Measurements from ENCODE around the gene ZNG1A. TPM values are rescaled to one million over a fixed set of nuclear protein-coding genes. Genes with fewer than 3 reads are reported as not detected.

The ZNG1A gene
- total RNA-seq, 1 experiment from 2014 or later: 31.1 TPM

GRCh38 chr9:217950-218349 is 39.1 kb upstream of the ZNG1A start:
- H3K79me2 ChIP-seq (ENCODE audit: insufficient read depth, low read length): no peaks in the 10 kb centered on the region
- no peaks in the 10 kb centered on the region for H3K23me2 ChIP-seq (ENCODE audit: insufficient read length, low read depth, low read length, poor library complexity, severe bottlenecking)
- H4K8ac ChIP-seq (replicated peaks; ENCODE audit: insufficient read length, low read depth, low read length): no peak overlapping the region
- no peak for TF ChIP-seq CTCF (conservative IDR thresholded peaks at IDR 0.05)
- no peak for DNase-seq
- H3T11ph ChIP-seq (ENCODE audit: low read length): no peak overlapping the region
- H3K18ac ChIP-seq (ENCODE audit: insufficient read length, low read depth, low read length): no peak overlapping the region
- Mint-ChIP-seq H3K36me3 (ENCODE audit: insufficient read depth in 1 of 3, low read depth in 3 of 3) (no peaks in the 10 kb centered on the region), H3K27me3 (ENCODE audit: low read depth) (peaks cover 24% of the 10 kb centered on the region), H3K9me3 (no peaks in the 10 kb centered on the region), H3K4me1 (peaks cover 13 to 16% of the 10 kb centered on the region in 2 experiments), H3K4me3 (no peak overlapping the region), H3K27ac (no peak overlapping the region)
- H3K27ac ChIP-seq (ENCODE audit: insufficient read length, low read depth, low read length): no peak overlapping the region
- no peaks in the 10 kb centered on the region for H3K4me1 ChIP-seq (ENCODE audit: insufficient read depth, low read length)
- no peaks in the 10 kb centered on the region for H3K79me1 ChIP-seq (ENCODE audit: insufficient read depth, low read depth, low read length, poor library complexity, severe bottlenecking)
- no peak overlapping the region for H2AFZ ChIP-seq (ENCODE audit: low read length)
- no peak overlapping the region for H3K9ac ChIP-seq (ENCODE audit: extremely low read depth, insufficient read length, low read length)
- no peak overlapping the region for H2BK120ac ChIP-seq (ENCODE audit: low read depth, low read length, poor library complexity, severe bottlenecking)
- no peak overlapping the region for H2BK15ac ChIP-seq (ENCODE audit: low read depth, low read length)
- no peaks in the 10 kb centered on the region for H4K20me1 ChIP-seq (ENCODE audit: control insufficient read depth, insufficient read depth, insufficient read length)
- no peak overlapping the region for H2BK20ac ChIP-seq (ENCODE audit: low read depth, low read length, poor library complexity, severe bottlenecking)
- H4K91ac ChIP-seq (ENCODE audit: insufficient read length, low read depth, low read length): no peak overlapping the region
- H2BK12ac ChIP-seq (ENCODE audit: insufficient read length, low read depth, low read length): no peak overlapping the region
- H3K14ac ChIP-seq (ENCODE audit: insufficient read depth, low read length): no peak overlapping the region
- no peaks in the 10 kb centered on the region for H3K9me3 ChIP-seq (ENCODE audit: control insufficient read depth, low read depth, low read length)
- H4K5ac ChIP-seq (ENCODE audit: insufficient read length, low read depth, low read length): no peak overlapping the region
- H3K27me3 ChIP-seq (ENCODE audit: insufficient read depth, low read length): no peaks in the 10 kb centered on the region; the same call in 1 of the 2 replicates
- no peak overlapping the region for H2AK5ac ChIP-seq (ENCODE audit: insufficient read length, low read length)
- H3K56ac ChIP-seq (ENCODE audit: insufficient read length, low read depth, low read length): no peak overlapping the region
- H3K4me2 ChIP-seq (ENCODE audit: insufficient read depth, insufficient read length, low read length): no peak overlapping the region
- H3K23ac ChIP-seq (ENCODE audit: insufficient read length, low read depth, low read length): no peak overlapping the region
- H3K4ac ChIP-seq (ENCODE audit: low read depth, low read length): no peak overlapping the region
- no peak overlapping the region for H2BK5ac ChIP-seq (ENCODE audit: insufficient read length, low read length)
- WGBS (ENCODE audit: extremely low coverage, insufficient read length, low lambda C conversion rate): no CpG with 5 or more reads among the region's 2 CpGs
